ENCODE results near the gene EXOC1.

EXOC1 gene, protein sequence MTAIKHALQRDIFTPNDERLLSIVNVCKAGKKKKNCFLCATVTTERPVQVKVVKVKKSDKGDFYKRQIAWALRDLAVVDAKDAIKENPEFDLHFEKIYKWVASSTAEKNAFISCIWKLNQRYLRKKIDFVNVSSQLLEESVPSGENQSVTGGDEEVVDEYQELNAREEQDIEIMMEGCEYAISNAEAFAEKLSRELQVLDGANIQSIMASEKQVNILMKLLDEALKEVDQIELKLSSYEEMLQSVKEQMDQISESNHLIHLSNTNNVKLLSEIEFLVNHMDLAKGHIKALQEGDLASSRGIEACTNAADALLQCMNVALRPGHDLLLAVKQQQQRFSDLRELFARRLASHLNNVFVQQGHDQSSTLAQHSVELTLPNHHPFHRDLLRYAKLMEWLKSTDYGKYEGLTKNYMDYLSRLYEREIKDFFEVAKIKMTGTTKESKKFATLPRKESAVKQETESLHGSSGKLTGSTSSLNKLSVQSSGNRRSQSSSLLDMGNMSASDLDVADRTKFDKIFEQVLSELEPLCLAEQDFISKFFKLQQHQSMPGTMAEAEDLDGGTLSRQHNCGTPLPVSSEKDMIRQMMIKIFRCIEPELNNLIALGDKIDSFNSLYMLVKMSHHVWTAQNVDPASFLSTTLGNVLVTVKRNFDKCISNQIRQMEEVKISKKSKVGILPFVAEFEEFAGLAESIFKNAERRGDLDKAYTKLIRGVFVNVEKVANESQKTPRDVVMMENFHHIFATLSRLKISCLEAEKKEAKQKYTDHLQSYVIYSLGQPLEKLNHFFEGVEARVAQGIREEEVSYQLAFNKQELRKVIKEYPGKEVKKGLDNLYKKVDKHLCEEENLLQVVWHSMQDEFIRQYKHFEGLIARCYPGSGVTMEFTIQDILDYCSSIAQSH

DNA sequence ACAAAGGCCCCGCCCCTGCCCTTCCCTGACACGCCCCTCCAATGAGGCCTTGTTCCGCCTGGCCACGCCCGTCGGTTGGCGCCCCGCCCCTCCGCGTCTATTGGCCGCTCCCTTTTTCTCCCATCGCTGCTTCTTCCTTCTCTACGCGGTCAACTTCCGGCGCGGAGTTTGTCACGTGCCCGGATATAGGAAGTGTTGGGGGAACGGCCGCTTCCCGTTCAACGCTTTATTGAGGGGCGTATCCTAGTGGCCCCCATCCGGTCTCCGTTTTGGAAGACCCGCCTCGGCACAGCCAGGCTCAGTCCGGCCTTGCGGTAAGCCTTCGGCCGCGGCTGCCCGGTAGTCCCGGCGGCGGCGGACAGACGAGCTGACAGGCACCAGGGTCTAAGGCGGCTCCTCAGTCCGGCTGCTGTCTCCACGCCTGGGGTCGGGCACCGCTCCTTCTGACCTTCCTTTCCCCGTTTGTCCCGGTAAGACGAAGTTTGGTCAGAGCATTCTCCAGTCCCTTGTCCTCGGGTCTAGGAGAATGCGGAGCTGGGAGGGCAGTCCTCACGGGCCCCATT is at the start of gene EXOC1:
Gene EXOC1, plus strand, starts transcription at position 165 of the 563 bp plus-strand sequence. CDS start 4,676 bp downstream, outside the sequence.
- Histone ChIP-seq H3K27me3 (ENCODE audit: control insufficient read depth, insufficient read depth, low read length) (no peaks in the 10 kb centered on the region), H3K27ac (ENCODE audit: low read length) (no peak within 1 kb of the TSS), H3K9me3 (ENCODE audit: control insufficient read depth, insufficient read depth, low read length) (no peaks in the 10 kb centered on the region), H3K4me1 (ENCODE audit: control insufficient read depth, insufficient read depth, low read length) (peaks cover 1% of the 10 kb centered on the region; the same call in 1 of the 2 replicates), H3K4me3 (ENCODE audit: low read length) (peak within 1 kb of the TSS; percentile 94), H3K36me3 (ENCODE audit: control insufficient read depth, insufficient read depth, low read length) (no peaks in the 10 kb centered on the region)
- DNase-seq (ENCODE audit: low read depth, low spot score) = peak; percentile 87
- no CpG with 5 or more reads among the region's 50 CpGs for WGBS (ENCODE audit: insufficient coverage, insufficient read length)

DNA sequence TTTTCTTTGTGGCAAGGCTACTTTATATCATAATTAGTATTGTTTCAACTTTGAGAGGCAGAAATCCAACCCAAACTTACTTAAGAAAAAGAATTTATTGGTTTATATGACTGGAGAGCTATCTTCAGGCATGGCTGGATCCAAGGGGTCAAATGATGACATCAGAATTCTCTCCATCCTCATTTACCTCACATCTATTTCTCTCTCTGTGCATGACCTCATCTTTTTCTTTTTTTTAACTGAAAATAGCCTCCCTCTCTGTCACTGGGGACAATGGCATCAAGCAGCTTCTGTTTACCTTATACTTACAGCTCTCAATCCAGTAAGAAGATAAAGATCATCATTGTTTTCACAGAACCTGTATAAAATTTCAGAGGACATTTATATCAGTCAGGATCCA is 45.9 kb upstream of the EXOC1 start:
- Histone ChIP-seq H3K27ac (ENCODE audit: low read length) (no peak overlapping the region), H3K4me1 (ENCODE audit: control insufficient read depth, insufficient read depth, low read length) (no peaks in the 10 kb centered on the region), H3K36me3 (ENCODE audit: control insufficient read depth, insufficient read depth, low read length) (no peaks in the 10 kb centered on the region), H3K27me3 (ENCODE audit: control insufficient read depth, insufficient read depth, low read length) (no peaks in the 10 kb centered on the region), H3K9me3 (ENCODE audit: control insufficient read depth, insufficient read depth, low read length) (no peaks in the 10 kb centered on the region), H3K4me3 (ENCODE audit: low read length) (no peak overlapping the region)
- no peak for DNase-seq (ENCODE audit: low read depth, low spot score)

DNA sequence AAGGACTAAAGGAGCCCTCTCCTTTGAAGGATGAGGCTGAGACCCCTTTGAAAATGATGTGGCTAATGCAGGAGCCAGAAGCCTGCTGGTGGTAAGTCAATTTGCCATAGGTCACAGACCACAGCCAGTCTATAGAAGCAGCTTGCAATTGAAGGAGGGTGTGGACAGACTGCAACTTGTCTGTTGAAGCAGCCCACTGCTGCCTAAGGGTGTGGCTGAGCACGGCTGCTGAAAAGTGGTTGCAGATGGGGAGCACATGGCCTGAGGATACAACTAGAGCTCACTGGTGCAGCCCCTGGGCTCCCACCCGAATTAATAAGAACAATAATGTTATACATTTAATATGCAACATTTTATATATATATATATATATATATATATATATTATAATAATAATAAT is 45.3 kb upstream of the EXOC1 start:
- Histone ChIP-seq H3K27me3 (ENCODE audit: control insufficient read depth, insufficient read depth, low read length) (no peaks in the 10 kb centered on the region), H3K36me3 (ENCODE audit: control insufficient read depth, insufficient read depth, low read length) (no peaks in the 10 kb centered on the region), H3K4me3 (ENCODE audit: low read length) (no peak overlapping the region), H3K4me1 (ENCODE audit: control insufficient read depth, insufficient read depth, low read length) (no peaks in the 10 kb centered on the region), H3K27ac (ENCODE audit: low read length) (no peak overlapping the region), H3K9me3 (ENCODE audit: control insufficient read depth, insufficient read depth, low read length) (no peaks in the 10 kb centered on the region)
- no peak for DNase-seq (ENCODE audit: low read depth, low spot score)
- no CpG with 5 or more reads among the region's 2 CpGs for WGBS (ENCODE audit: insufficient coverage, insufficient read length)

DNA sequence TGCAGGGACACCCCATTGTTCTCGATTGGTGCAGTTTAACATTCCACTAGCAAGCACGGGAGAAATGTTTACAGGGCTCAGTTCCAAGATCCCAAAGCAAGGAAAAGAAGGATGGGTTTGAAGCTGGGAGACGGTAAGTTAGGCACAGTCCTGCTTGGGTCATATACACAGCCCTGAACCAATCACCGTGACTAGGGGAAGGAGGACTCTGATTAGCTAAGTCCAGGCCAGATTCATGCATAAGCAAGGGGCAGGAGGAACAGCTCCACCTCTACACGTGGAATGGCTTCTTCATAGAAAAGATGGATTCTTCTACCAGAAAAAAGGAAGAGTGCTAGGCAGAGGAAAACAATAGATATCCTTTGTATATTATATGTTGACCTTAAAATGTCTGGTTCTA is 44.8 kb upstream of the EXOC1 start:
- WGBS (ENCODE audit: insufficient coverage, insufficient read length) = no CpG with 5 or more reads among the region's 5 CpGs
- H3K36me3 ChIP-seq (ENCODE audit: control insufficient read depth, insufficient read depth, low read length) = no peaks in the 10 kb centered on the region
- no peak overlapping the region for H3K27ac ChIP-seq (ENCODE audit: low read length)
- no peak for DNase-seq (ENCODE audit: low read depth, low spot score)
- H3K4me1 ChIP-seq (ENCODE audit: control insufficient read depth, insufficient read depth, low read length) = no peaks in the 10 kb centered on the region
- H3K9me3 ChIP-seq (ENCODE audit: control insufficient read depth, insufficient read depth, low read length) = no peaks in the 10 kb centered on the region
- H3K4me3 ChIP-seq (ENCODE audit: low read length) = no peak overlapping the region
- H3K27me3 ChIP-seq (ENCODE audit: control insufficient read depth, insufficient read depth, low read length) = no peaks in the 10 kb centered on the region

DNA sequence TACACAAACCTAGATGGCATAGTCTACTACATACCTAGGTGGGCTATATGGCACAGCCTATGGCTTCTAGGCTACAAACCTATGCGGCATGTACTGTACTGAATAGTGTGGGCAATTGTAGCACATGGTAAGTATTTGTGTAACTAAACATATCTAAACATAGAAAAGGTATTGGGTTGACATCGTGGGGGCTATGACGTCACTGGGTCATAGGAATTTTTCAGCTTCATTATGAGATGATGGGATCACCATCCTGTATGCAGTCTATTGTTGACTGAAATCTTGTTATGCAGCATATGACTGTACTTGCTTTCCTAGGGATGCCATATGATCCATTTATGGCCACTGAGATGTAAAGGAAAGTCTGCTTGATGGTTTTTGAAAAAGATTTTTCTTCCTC is 35.8 kb upstream of the EXOC1 start:
- no peaks in the 10 kb centered on the region for H3K9me3 ChIP-seq (ENCODE audit: control insufficient read depth, insufficient read depth, low read length)
- peaks cover 2% of the 10 kb centered on the region; the same call in 1 of the 2 replicates for H3K4me1 ChIP-seq (ENCODE audit: control insufficient read depth, insufficient read depth, low read length)
- DNase-seq (ENCODE audit: low read depth, low spot score) = no peak
- no CpG with 5 or more reads among the region's 3 CpGs for WGBS (ENCODE audit: insufficient coverage, insufficient read length)
- H3K27ac ChIP-seq (ENCODE audit: low read length) = no peak overlapping the region
- H3K4me3 ChIP-seq (ENCODE audit: low read length) = no peak overlapping the region
- no peaks in the 10 kb centered on the region for H3K36me3 ChIP-seq (ENCODE audit: control insufficient read depth, insufficient read depth, low read length)
- H3K27me3 ChIP-seq (ENCODE audit: control insufficient read depth, insufficient read depth, low read length) = no peaks in the 10 kb centered on the region

DNA sequence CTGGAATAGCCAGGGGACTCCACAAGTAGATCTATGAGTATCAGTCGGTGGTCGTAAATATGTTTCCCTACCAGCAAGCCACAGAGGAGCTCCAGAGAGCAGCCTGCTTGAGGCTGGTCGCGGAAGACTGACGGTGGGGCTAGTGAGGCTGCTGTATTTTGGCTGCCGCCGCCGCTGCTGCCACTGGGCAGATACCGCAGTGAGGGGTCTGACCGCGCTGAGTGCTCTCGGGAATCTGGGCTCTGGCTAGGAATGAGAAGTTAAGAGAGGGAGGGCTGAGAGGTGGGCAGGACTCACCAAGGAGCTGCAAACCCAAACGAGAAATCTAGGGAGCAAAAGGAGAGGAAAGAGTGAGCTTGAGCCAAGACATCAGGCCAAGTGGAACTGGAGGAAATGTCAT is 33.8 kb upstream of the EXOC1 start, which contains the start of gene EXOC1L:
Gene EXOC1L, plus strand, starts transcription at position 157 of the 400 bp plus-strand sequence. Its CDS starts 237 bp downstream, at position 394.
- Histone ChIP-seq H3K4me3 (ENCODE audit: low read length) (no peak within 1 kb of the TSS), H3K4me1 (ENCODE audit: control insufficient read depth, insufficient read depth, low read length) (no peaks in the 10 kb centered on the region; the same call in 1 of the 2 replicates), H3K27me3 (ENCODE audit: control insufficient read depth, insufficient read depth, low read length) (no peaks in the 10 kb centered on the region), H3K36me3 (ENCODE audit: control insufficient read depth, insufficient read depth, low read length) (no peaks in the 10 kb centered on the region), H3K9me3 (ENCODE audit: control insufficient read depth, insufficient read depth, low read length) (no peaks in the 10 kb centered on the region), H3K27ac (ENCODE audit: low read length) (no peak within 1 kb of the TSS)
- WGBS (ENCODE audit: insufficient coverage, insufficient read length) = no CpG with 5 or more reads among the region's 13 CpGs
- peak; percentile 58 for DNase-seq (ENCODE audit: low read depth, low spot score)

DNA sequence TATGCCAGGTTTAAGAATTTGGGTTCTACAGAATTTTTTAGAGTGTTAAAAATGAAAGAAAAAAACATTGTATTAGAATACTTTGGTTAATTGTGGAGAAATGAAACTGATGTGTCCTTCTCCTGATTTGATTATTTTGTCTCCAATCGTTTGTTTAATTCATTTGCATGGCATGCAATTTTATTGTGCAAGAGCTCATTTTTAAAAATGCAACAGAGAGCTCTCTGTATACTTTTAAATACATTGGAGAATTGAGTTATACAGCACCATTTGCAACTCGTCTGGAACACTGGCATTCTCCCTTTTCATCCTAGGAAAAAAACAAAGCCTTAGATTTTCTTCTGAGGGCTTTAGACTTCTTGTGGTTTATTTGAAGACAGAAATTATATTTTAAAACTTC is 33.2 kb upstream of the EXOC1 start:
- no peak overlapping the region for H3K27ac ChIP-seq (ENCODE audit: low read length)
- H3K4me3 ChIP-seq (ENCODE audit: low read length) = no peak overlapping the region
- no peak for DNase-seq (ENCODE audit: low read depth, low spot score)
- no peaks in the 10 kb centered on the region for H3K36me3 ChIP-seq (ENCODE audit: control insufficient read depth, insufficient read depth, low read length)
- H3K4me1 ChIP-seq (ENCODE audit: control insufficient read depth, insufficient read depth, low read length) = no peaks in the 10 kb centered on the region; the same call in 1 of the 2 replicates
- H3K9me3 ChIP-seq (ENCODE audit: control insufficient read depth, insufficient read depth, low read length) = no peaks in the 10 kb centered on the region
- no CpG with 5 or more reads among the region's 2 CpGs for WGBS (ENCODE audit: insufficient coverage, insufficient read length)
- no peaks in the 10 kb centered on the region for H3K27me3 ChIP-seq (ENCODE audit: control insufficient read depth, insufficient read depth, low read length)

DNA sequence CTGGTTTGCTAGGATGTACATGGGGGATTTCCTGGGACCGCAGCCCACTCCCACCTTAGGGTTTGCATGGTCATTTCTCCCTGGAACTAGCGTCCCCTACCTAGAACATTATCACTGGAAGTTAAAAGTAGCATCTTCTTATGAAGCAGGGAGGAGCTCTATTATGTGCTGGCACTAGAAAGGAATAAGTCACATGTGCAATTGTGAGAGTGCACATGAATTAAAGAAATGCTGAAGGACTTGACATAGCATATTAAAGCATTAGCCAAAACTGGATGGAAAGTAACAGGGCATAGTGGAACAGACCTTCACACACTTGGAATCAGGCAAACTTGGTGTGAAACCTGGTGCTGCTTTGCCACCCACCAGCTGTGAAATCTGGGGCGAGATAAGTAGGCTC is 31.1 kb upstream of the EXOC1 start:
- no peak overlapping the region for H3K4me3 ChIP-seq (ENCODE audit: low read length)
- no peaks in the 10 kb centered on the region for H3K36me3 ChIP-seq (ENCODE audit: control insufficient read depth, insufficient read depth, low read length)
- H3K27ac ChIP-seq (ENCODE audit: low read length) = no peak overlapping the region
- no CpG with 5 or more reads among the region's 3 CpGs for WGBS (ENCODE audit: insufficient coverage, insufficient read length)
- no peaks in the 10 kb centered on the region for H3K27me3 ChIP-seq (ENCODE audit: control insufficient read depth, insufficient read depth, low read length)
- no peaks in the 10 kb centered on the region; the same call in 1 of the 2 replicates for H3K4me1 ChIP-seq (ENCODE audit: control insufficient read depth, insufficient read depth, low read length)
- H3K9me3 ChIP-seq (ENCODE audit: control insufficient read depth, insufficient read depth, low read length) = no peaks in the 10 kb centered on the region
- no peak for DNase-seq (ENCODE audit: low read depth, low spot score)

DNA sequence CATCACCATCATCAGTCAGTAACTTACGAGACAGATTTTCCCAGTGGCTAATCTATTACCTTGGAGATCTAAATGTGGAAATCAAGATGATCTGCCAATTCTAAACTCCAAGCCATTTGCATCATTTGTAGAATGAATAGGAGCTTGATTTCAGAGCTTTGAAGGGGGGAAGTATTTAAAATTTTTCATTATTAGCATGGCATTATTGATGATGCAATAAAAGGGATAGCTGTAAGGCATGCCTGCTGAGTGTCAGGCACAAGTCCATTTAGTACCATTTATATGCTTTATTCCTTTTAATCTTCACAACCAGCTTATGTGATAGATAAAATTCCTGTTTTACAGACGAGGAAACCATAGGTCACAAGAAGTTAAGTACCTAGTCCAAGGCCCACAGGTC is 28.6 kb upstream of the EXOC1 start:
- Histone ChIP-seq H3K27ac (ENCODE audit: low read length) (no peak overlapping the region), H3K4me1 (ENCODE audit: control insufficient read depth, insufficient read depth, low read length) (no peaks in the 10 kb centered on the region), H3K36me3 (ENCODE audit: control insufficient read depth, insufficient read depth, low read length) (no peaks in the 10 kb centered on the region), H3K4me3 (ENCODE audit: low read length) (no peak overlapping the region), H3K9me3 (ENCODE audit: control insufficient read depth, insufficient read depth, low read length) (no peaks in the 10 kb centered on the region), H3K27me3 (ENCODE audit: control insufficient read depth, insufficient read depth, low read length) (no peaks in the 10 kb centered on the region)
- DNase-seq (ENCODE audit: low read depth, low spot score) = no peak
- WGBS (ENCODE audit: insufficient coverage, insufficient read length) = no CpG with 5 or more reads among the region's 2 CpGs

DNA sequence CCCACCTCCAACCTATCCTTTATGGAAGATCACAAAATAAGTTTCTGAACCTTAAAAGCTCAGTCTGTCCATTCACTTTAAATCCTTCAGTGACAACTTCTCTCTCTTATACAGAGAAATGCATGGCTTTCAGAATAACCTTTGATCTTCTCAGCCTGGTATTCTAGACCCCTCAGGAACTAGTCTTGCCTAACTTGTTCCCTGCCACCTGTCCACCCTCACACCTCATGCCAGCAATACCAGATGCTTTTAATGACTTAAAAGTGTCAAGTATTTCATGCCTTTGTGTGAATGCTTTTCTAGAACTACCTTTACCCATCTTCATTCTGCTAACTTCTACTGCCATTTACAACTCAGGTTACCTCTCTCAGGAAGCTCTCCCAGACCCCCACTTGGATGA is 26.5 kb upstream of the EXOC1 start:
- no peaks in the 10 kb centered on the region for H3K27me3 ChIP-seq (ENCODE audit: control insufficient read depth, insufficient read depth, low read length)
- no peak overlapping the region for H3K4me3 ChIP-seq (ENCODE audit: low read length)

More for the DNA sequence above, 26.5 kb upstream of the EXOC1 start:
- Histone ChIP-seq H3K4me1 (ENCODE audit: control insufficient read depth, insufficient read depth, low read length) (no peaks in the 10 kb centered on the region), H3K27ac (ENCODE audit: low read length) (no peak overlapping the region), H3K36me3 (ENCODE audit: control insufficient read depth, insufficient read depth, low read length) (no peaks in the 10 kb centered on the region), H3K9me3 (ENCODE audit: control insufficient read depth, insufficient read depth, low read length) (no peaks in the 10 kb centered on the region)
- DNase-seq (ENCODE audit: low read depth, low spot score) = no peak

Data from iPS DF 6.9 (cell line).